GM18858 (cell line): ENCODE measurements around the gene SMIM35.
A peak's percentile ranks its signal among the peaks of the same experiment; 100 is the strongest.
"Not testable (repeated sequence)": the region's sequence is repeated elsewhere in the genome, so short reads cannot be mapped to it uniquely, and the experiment has no call there.

Source experiments
- ATAC-seq: cut with Tn5 transposase; IDR thresholded peaks from one replicate; pipeline ENCODE4 v1.9.1; 2021; ENCODE audit not compliant: unreplicated experiment

Gene SMIM35

GRCh38 chr11:118046051-118046963 lies 40.5 kb downstream of the SMIM35 start:
- no peak for ATAC-seq

- no peak for ATAC-seq
Observed at GRCh38 chr11:118045191-118045590, 41.6 kb downstream of the SMIM35 start.

- ATAC-seq = no peak
Observed at GRCh38 chr11:118042796-118043195, 44.0 kb downstream of the SMIM35 start.

- ATAC-seq = no peak
Observed at GRCh38 chr11:118042141-118042540, 44.6 kb downstream of the SMIM35 start.

- ATAC-seq = no peak
Observed at GRCh38 chr11:118033443-118033842, 53.3 kb downstream of the SMIM35 start.

GRCh38 chr11:118028626-118029025 lies 58.1 kb downstream of the SMIM35 start:
- no peak for ATAC-seq

GRCh38 chr11:118027694-118028093 lies 59.1 kb downstream of the SMIM35 start:
- ATAC-seq = no peak

- ATAC-seq = no peak
Observed at GRCh38 chr11:118021146-118021545, 65.6 kb downstream of the SMIM35 start.

GRCh38 chr11:118018401-118018800 lies 68.4 kb downstream of the SMIM35 start:
- ATAC-seq = no peak

GRCh38 chr11:118017631-118018315 lies 69.0 kb downstream of the SMIM35 start:
- no peak for ATAC-seq

- ATAC-seq = no peak
Observed at GRCh38 chr11:118017111-118017510, 69.7 kb downstream of the SMIM35 start.

GRCh38 chr11:118016104-118016503 lies 70.7 kb downstream of the SMIM35 start:
- no peak for ATAC-seq

GRCh38 chr11:118015385-118015841 lies 71.3 kb downstream of the SMIM35 start:
- no peak for ATAC-seq

GRCh38 chr11:118014022-118014421 lies 72.7 kb downstream of the SMIM35 start:
- no peak for ATAC-seq

- ATAC-seq = no peak
Observed at GRCh38 chr11:118012083-118012669, 74.6 kb downstream of the SMIM35 start.

- ATAC-seq = peak; percentile 58
Observed at GRCh38 chr11:118010738-118011461, 75.9 kb downstream of the SMIM35 start.

- no peak for ATAC-seq
Observed at GRCh38 chr11:118009864-118010737, 76.7 kb downstream of the SMIM35 start.

GRCh38 chr11:118008271-118008911 lies 78.4 kb downstream of the SMIM35 start:
- ATAC-seq = no peak

- not testable (repeated sequence) for ATAC-seq
Observed at GRCh38 chr11:118007563-118008270, 79.0 kb downstream of the SMIM35 start.
